OCI-LY3 (cell line): Measurements from ENCODE around the gene SLC6A20.

Experiments used
- EZH2phosphoT487 ChIP-seq: fragments of 200-600 bp; shearing (Covaris generic); IDR thresholded peaks from 2 replicates; pipeline ENCODE4 v1.6.1; 2018; ENCODE audit warnings: antibody characterized with exemption, mixed run types, low read depth
- TF ChIP-seq, protein P1 (sequence below): fragments of 200-600, 300-600 bp; sonication (generic); IDR thresholded peaks from 2 replicates; pipeline ENCODE4 v1.5.1; 2014; ENCODE audit warnings: antibody characterized with exemption, low read length, low read depth

DNA sequence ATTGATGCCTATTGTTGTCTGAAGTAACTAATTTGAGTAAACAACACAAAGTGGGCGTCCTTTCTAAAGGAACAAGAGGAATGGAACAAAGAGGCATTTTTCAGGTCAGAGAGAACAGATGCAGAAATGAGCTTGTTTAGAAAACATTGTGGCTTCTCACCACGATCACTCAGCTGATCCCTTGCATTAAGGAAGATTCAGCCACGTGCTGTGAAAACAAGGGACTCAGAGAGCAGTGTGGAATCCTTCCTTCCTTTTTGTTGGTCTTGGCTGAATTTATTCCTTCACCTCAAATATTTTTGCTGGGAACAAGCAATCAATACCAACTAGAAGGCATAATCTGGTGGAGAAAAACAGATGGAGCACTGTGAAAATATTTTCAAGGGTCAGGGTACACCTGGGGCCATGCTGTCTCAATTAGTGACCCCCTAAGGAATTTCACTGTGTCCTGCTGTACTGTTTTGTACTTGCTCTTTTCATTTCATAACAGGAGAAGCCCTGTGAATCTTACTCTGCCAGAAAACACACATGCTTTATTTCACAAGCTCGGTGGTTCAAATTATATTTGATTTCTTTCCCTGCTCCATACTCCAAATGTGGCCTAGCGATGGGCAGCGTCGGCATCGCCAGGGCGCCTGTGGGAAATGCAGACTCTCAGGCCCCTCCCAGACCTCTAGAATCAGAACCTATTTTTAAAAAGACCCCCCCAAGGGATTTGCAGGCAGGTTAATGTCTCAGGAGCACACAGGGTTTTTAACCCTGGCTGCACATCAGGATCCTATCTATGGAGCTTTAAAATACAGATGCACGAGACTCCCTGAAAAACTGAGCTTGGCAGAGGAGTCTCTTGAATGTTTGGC is 11.6 kb upstream of the SLC6A20 start:
- TF ChIP-seq, protein P1, sequence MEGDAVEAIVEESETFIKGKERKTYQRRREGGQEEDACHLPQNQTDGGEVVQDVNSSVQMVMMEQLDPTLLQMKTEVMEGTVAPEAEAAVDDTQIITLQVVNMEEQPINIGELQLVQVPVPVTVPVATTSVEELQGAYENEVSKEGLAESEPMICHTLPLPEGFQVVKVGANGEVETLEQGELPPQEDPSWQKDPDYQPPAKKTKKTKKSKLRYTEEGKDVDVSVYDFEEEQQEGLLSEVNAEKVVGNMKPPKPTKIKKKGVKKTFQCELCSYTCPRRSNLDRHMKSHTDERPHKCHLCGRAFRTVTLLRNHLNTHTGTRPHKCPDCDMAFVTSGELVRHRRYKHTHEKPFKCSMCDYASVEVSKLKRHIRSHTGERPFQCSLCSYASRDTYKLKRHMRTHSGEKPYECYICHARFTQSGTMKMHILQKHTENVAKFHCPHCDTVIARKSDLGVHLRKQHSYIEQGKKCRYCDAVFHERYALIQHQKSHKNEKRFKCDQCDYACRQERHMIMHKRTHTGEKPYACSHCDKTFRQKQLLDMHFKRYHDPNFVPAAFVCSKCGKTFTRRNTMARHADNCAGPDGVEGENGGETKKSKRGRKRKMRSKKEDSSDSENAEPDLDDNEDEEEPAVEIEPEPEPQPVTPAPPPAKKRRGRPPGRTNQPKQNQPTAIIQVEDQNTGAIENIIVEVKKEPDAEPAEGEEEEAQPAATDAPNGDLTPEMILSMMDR = no peak
- TF ChIP-seq EZH2phosphoT487 = no peak
